ENCODE results near the gene STAG1. TPM values are rescaled to one million over a fixed set of nuclear protein-coding genes. Genes with fewer than 3 reads are reported as not detected.

STAG1 gene
- total RNA-seq, 2 donors from 2014 or later = 26.8 to 29.8 TPM

- Mint-ChIP-seq H3K9me3 (no peaks in the 10 kb centered on the region), H3K36me3 (ENCODE audit: low read depth) (peaks cover 36% of the 10 kb centered on the region), H3K27me3 (ENCODE audit: insufficient read depth) (no peaks in the 10 kb centered on the region), H3K27ac (no peak overlapping the region), H3K4me1 (peaks cover 4% of the 10 kb centered on the region), H3K4me3 (no peak overlapping the region)
- no peak overlapping the region for H3K9ac ChIP-seq (ENCODE audit: extremely low read depth, low read length, poor library complexity, severe bottlenecking)
- 80 to 97% methylated on average over 1 to 2 of the region's 2 CpGs for WGBS, 2 experiments (ENCODE audit: insufficient coverage in 1 of 2, insufficient read length in 1 of 2)
- DNase-seq = no peak
- no peak for TF ChIP-seq CTCF (conservative IDR thresholded peaks at IDR 0.05)
- no peaks in the 10 kb centered on the region for H3K9me3 ChIP-seq (ENCODE audit: control insufficient read depth, low read length)
- peaks cover 50% of the 10 kb centered on the region for H3K36me3 ChIP-seq (ENCODE audit: control insufficient read depth, insufficient read depth, low read length)
- H3K4me1 ChIP-seq (ENCODE audit: control insufficient read depth, insufficient read depth, low read length) = no peaks in the 10 kb centered on the region
- H3K27me3 ChIP-seq (ENCODE audit: control insufficient read depth, insufficient read depth, low read length, poor library complexity, severe bottlenecking) = no peaks in the 10 kb centered on the region
- H3K4me3 ChIP-seq (ENCODE audit: low read length) = no peak overlapping the region
- no peak overlapping the region for H3K27ac ChIP-seq (ENCODE audit: low read depth, low read length)
Measured at GRCh38 chr3:136300444-136300843, 451.7 kb downstream of the STAG1 start.

GRCh38 chr3:136297826-136298225 lies 454.4 kb downstream of the STAG1 start:
- Mint-ChIP-seq H3K27ac (no peak overlapping the region), H3K4me3 (no peak overlapping the region)

GRCh38 chr3:136296960-136297359 lies 455.2 kb downstream of the STAG1 start:
- H3K27ac Mint-ChIP-seq = no peak overlapping the region
- no peak for TF ChIP-seq CTCF (conservative IDR thresholded peaks at IDR 0.05)
- peaks cover 4% of the 10 kb centered on the region for H3K4me1 Mint-ChIP-seq
- peak; percentile 59 for DNase-seq
- Histone ChIP-seq H3K9ac (ENCODE audit: extremely low read depth, low read length, poor library complexity, severe bottlenecking) (no peak overlapping the region), H3K4me3 (ENCODE audit: low read length) (no peak overlapping the region), H3K27me3 (ENCODE audit: control insufficient read depth, insufficient read depth, low read length, poor library complexity, severe bottlenecking) (no peaks in the 10 kb centered on the region), H3K9me3 (ENCODE audit: control insufficient read depth, low read length) (no peaks in the 10 kb centered on the region), H3K4me1 (ENCODE audit: control insufficient read depth, insufficient read depth, low read length) (no peaks in the 10 kb centered on the region), H3K27ac (ENCODE audit: low read depth, low read length) (no peak overlapping the region), H3K36me3 (ENCODE audit: control insufficient read depth, insufficient read depth, low read length) (peaks cover 66% of the 10 kb centered on the region)
- H3K27me3 Mint-ChIP-seq (ENCODE audit: insufficient read depth) = no peaks in the 10 kb centered on the region
- no peak overlapping the region for H3K4me3 Mint-ChIP-seq
- WGBS, 2 experiments (ENCODE audit: insufficient coverage in 1 of 2, insufficient read length in 1 of 2) = 50 to 68% methylated on average over 5 of the region's 5 CpGs
- peaks cover 52% of the 10 kb centered on the region for H3K36me3 Mint-ChIP-seq (ENCODE audit: low read depth)
- no peaks in the 10 kb centered on the region for H3K9me3 Mint-ChIP-seq

More at GRCh38 chr3:136297826-136298225, 454.4 kb downstream of the STAG1 start:
- Histone ChIP-seq H3K4me3 (ENCODE audit: low read length) (no peak overlapping the region), H3K27ac (ENCODE audit: low read depth, low read length) (no peak overlapping the region), H3K9me3 (ENCODE audit: control insufficient read depth, low read length) (no peaks in the 10 kb centered on the region), H3K27me3 (ENCODE audit: control insufficient read depth, insufficient read depth, low read length, poor library complexity, severe bottlenecking) (no peaks in the 10 kb centered on the region), H3K36me3 (ENCODE audit: control insufficient read depth, insufficient read depth, low read length) (peaks cover 67% of the 10 kb centered on the region), H3K4me1 (ENCODE audit: control insufficient read depth, insufficient read depth, low read length) (no peaks in the 10 kb centered on the region), H3K9ac (ENCODE audit: extremely low read depth, low read length, poor library complexity, severe bottlenecking) (no peak overlapping the region)
- Mint-ChIP-seq H3K4me1 (peaks cover 4% of the 10 kb centered on the region), H3K36me3 (ENCODE audit: low read depth) (peaks cover 48% of the 10 kb centered on the region), H3K9me3 (no peaks in the 10 kb centered on the region), H3K27me3 (ENCODE audit: insufficient read depth) (no peaks in the 10 kb centered on the region)
- TF ChIP-seq CTCF (conservative IDR thresholded peaks at IDR 0.05) = no peak
- DNase-seq = no peak
- 91 to 98% methylated on average over 8 of the region's 8 CpGs for WGBS, 2 experiments (ENCODE audit: insufficient coverage in 1 of 2, insufficient read length in 1 of 2)

Data from endodermal cell (in vitro differentiated cells).